ENCODE data around the gene SFXN5.
"Not testable (repeated sequence)": the region's sequence is repeated elsewhere in the genome, so short reads cannot be mapped to it uniquely, and the experiment has no call there.

Gene SFXN5

DNA sequence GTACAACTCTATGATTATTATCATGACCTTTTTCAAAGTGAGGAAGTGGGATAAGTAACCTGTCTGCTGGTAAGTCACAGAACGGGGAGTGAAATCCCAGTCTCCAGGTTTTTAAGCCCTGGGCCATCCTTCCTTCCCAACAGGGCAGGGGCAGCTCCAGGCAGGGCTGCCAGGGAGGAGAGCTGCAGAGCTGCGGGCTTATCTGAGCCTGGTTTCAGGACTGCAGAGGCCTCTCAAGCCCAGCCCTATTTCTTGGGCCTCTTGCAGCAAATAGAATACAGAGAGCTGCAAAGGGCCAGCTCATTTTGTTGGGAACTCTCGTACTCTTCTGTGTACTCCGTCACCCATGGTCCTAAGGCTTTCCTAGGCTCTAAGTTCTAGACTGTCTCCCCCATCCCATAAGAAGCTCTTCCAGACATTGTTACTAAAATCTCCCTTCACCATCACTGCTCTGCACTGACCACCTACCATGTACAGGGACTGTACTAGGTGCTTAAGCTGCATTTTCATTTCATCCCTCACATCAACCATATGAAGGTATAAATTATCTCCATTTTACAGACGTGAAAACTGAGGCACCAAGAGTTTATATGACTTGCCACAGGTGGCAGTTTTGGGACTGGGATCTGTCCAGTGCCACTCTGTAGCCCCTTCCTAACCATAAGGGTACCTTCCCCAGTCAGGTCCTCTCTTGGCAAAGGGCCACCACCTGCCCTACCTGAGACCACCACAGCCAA, 38.1 kb upstream of the SFXN5 start:
- H3K27ac Mint-ChIP-seq (ENCODE audit: low read depth), result no peak overlapping the region
- DNase-seq (ENCODE audit: low spot score in 2 of 2) (no peak), ATAC-seq (replicated peaks; ENCODE audit: extremely low read depth, poor library complexity, severe bottlenecking) (no peak)
- no peaks in the 10 kb centered on the region for H3K27me3 Mint-ChIP-seq
- H3K36me3 Mint-ChIP-seq (ENCODE audit: insufficient read depth), result peaks cover 5% of the 10 kb centered on the region
- H3K4me1 Mint-ChIP-seq, result peaks cover 49% of the 10 kb centered on the region
- no peak overlapping the region for H3K4me3 Mint-ChIP-seq
- no peaks in the 10 kb centered on the region for H3K9me3 Mint-ChIP-seq

GRCh38 chr2:73107211-73107926, 35.9 kb upstream of the SFXN5 start:
- Mint-ChIP-seq H3K36me3 (ENCODE audit: insufficient read depth) (peaks cover 1% of the 10 kb centered on the region), H3K4me1 (peaks cover 58% of the 10 kb centered on the region), H3K27ac (ENCODE audit: low read depth) (no peak overlapping the region), H3K9me3 (no peaks in the 10 kb centered on the region), H3K27me3 (no peaks in the 10 kb centered on the region), H3K4me3 (peak overlapping the region; percentile 8)
- DNase-seq (ENCODE audit: low spot score in 2 of 2) (no peak), ATAC-seq (replicated peaks; ENCODE audit: extremely low read depth, poor library complexity, severe bottlenecking) (peak; percentile 57)

- H3K36me3 Mint-ChIP-seq (ENCODE audit: insufficient read depth), result peaks cover 1% of the 10 kb centered on the region
- no peak for ATAC-seq (replicated peaks; ENCODE audit: extremely low read depth, poor library complexity, severe bottlenecking)
- no peak for DNase-seq (ENCODE audit: low spot score in 2 of 2)
- H3K4me1 Mint-ChIP-seq, result peaks cover 53% of the 10 kb centered on the region
- no peaks in the 10 kb centered on the region for H3K9me3 Mint-ChIP-seq
- no peak overlapping the region for H3K27ac Mint-ChIP-seq (ENCODE audit: low read depth)
- H3K27me3 Mint-ChIP-seq, result no peaks in the 10 kb centered on the region
- H3K4me3 Mint-ChIP-seq, result peak overlapping the region; percentile 8
Observed at GRCh38 chr2:73106791-73107190, 35.3 kb upstream of the SFXN5 start.

- DNase-seq (ENCODE audit: low spot score in 2 of 2) (no peak), ATAC-seq (replicated peaks; ENCODE audit: extremely low read depth, poor library complexity, severe bottlenecking) (no peak)
- H3K9me3 Mint-ChIP-seq, result no peaks in the 10 kb centered on the region
- H3K36me3 Mint-ChIP-seq (ENCODE audit: insufficient read depth), result no peaks in the 10 kb centered on the region
- peaks cover 43% of the 10 kb centered on the region for H3K4me1 Mint-ChIP-seq
- no peak overlapping the region for H3K27ac Mint-ChIP-seq (ENCODE audit: low read depth)
- no peaks in the 10 kb centered on the region for H3K27me3 Mint-ChIP-seq
- no peak overlapping the region for H3K4me3 Mint-ChIP-seq
Observed at GRCh38 chr2:73105511-73105971, 34.0 kb upstream of the SFXN5 start.

DNA sequence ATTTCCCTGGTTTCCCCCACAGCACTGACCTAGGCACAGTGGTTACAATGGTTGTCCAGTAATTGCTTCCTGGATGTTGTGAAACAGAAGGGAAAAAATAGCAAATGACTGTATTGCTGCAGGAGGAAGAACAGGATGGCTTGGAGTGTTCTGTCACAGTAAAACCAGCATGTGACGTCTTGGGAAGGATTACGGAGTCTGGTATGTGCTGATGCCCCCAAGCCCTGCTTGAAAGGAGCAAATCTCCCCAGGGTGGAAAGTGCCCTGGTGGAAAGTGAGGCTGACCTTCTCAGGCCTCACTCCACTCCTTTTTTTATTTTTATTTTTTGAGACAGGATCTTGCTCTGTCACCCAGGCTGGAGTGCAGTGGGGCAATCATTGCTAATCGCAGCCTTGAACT, 33.4 kb upstream of the SFXN5 start:
- no peak for ATAC-seq (replicated peaks; ENCODE audit: extremely low read depth, poor library complexity, severe bottlenecking)
- no peak overlapping the region for H3K27ac Mint-ChIP-seq (ENCODE audit: low read depth)

GRCh38 chr2:73103018-73103542, 31.6 kb upstream of the SFXN5 start:
- Mint-ChIP-seq H3K27me3 (no peaks in the 10 kb centered on the region), H3K27ac (ENCODE audit: low read depth) (no peak overlapping the region), H3K4me1 (peaks cover 29% of the 10 kb centered on the region), H3K9me3 (no peaks in the 10 kb centered on the region), H3K4me3 (no peak overlapping the region), H3K36me3 (ENCODE audit: insufficient read depth) (no peaks in the 10 kb centered on the region)
- DNase-seq (ENCODE audit: low spot score in 2 of 2), result no peak
- ATAC-seq (replicated peaks; ENCODE audit: extremely low read depth, poor library complexity, severe bottlenecking), result no peak

More for the DNA sequence above, 33.4 kb upstream of the SFXN5 start:
- no peak overlapping the region for H3K4me3 Mint-ChIP-seq
- no peaks in the 10 kb centered on the region for H3K27me3 Mint-ChIP-seq
- H3K9me3 Mint-ChIP-seq, result no peaks in the 10 kb centered on the region
- peaks cover 40% of the 10 kb centered on the region for H3K4me1 Mint-ChIP-seq
- no peak for DNase-seq (ENCODE audit: low spot score in 2 of 2)
- no peaks in the 10 kb centered on the region for H3K36me3 Mint-ChIP-seq (ENCODE audit: insufficient read depth)

DNA sequence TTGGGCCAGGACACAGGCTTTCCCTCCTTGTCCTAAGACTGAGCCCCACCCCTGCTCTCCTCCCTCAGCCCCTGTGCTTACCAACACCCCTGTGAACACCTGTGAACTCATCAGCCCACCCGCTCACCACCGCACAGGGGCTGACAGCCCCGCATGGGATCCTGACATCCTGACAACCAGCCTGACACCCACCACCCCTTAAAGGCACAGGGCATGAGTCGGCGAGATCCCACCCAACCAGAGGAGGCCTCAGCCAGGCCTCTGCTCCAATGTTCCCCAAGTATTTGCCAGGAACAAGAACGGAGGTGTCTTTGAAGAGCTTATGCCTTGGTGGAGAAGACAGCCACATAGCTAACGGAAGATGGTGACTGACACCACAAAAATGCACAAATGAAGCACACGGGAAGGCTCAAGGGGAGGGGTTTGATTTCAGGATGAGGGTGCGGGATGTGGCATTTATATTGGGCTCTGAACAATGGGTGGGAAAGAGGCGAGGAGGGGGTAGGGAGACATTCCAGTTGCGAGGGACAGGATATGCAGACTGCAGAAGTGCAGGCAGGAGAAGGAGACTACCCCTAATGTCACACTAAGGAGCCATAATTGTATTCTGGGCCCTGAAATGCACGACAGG, 30.2 kb upstream of the SFXN5 start:
- Mint-ChIP-seq H3K36me3 (ENCODE audit: insufficient read depth) (no peaks in the 10 kb centered on the region), H3K9me3 (no peaks in the 10 kb centered on the region), H3K27ac (ENCODE audit: low read depth) (no peak overlapping the region), H3K27me3 (no peaks in the 10 kb centered on the region), H3K4me1 (peaks cover 17% of the 10 kb centered on the region), H3K4me3 (no peak overlapping the region)
- DNase-seq (ENCODE audit: low spot score in 2 of 2) (no peak), ATAC-seq (replicated peaks; ENCODE audit: extremely low read depth, poor library complexity, severe bottlenecking) (no peak)

GRCh38 chr2:73100956-73101355, 29.4 kb upstream of the SFXN5 start:
- no peak overlapping the region for H3K4me3 Mint-ChIP-seq
- H3K27ac Mint-ChIP-seq (ENCODE audit: low read depth), result no peak overlapping the region
- H3K9me3 Mint-ChIP-seq, result no peaks in the 10 kb centered on the region
- DNase-seq (ENCODE audit: low spot score in 2 of 2) (no peak), ATAC-seq (replicated peaks; ENCODE audit: extremely low read depth, poor library complexity, severe bottlenecking) (no peak)
- H3K27me3 Mint-ChIP-seq, result no peaks in the 10 kb centered on the region
- H3K4me1 Mint-ChIP-seq, result peaks cover 18% of the 10 kb centered on the region
- no peaks in the 10 kb centered on the region for H3K36me3 Mint-ChIP-seq (ENCODE audit: insufficient read depth)

DNA sequence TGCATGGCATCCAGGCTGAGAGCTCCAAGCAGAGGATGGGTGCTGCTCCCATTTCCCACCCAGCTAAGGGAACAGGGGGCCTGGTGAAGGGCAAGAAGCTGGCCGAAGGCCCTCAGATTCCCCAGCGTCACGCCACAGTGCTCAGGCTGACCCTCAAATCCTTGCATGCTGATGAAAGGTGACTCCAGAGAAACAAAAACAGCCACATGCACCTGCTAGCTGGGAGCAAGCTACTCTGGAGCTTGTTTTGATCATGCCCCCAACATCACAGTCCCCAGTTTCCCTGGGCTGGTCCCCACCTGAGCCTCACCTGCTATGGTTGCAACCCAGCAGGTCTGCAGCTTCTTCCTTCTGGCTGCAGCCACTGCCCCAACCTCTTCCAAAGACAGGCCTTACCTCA, 28.0 kb upstream of the SFXN5 start:
- H3K36me3 Mint-ChIP-seq (ENCODE audit: insufficient read depth), result no peaks in the 10 kb centered on the region
- H3K27me3 Mint-ChIP-seq, result no peaks in the 10 kb centered on the region
- H3K4me1 Mint-ChIP-seq, result peaks cover 14% of the 10 kb centered on the region
- H3K4me3 Mint-ChIP-seq, result no peak overlapping the region
- H3K9me3 Mint-ChIP-seq, result no peaks in the 10 kb centered on the region
- no peak overlapping the region for H3K27ac Mint-ChIP-seq (ENCODE audit: low read depth)
- DNase-seq (ENCODE audit: low spot score in 2 of 2) (no peak), ATAC-seq (replicated peaks; ENCODE audit: extremely low read depth, poor library complexity, severe bottlenecking) (no peak)

DNA sequence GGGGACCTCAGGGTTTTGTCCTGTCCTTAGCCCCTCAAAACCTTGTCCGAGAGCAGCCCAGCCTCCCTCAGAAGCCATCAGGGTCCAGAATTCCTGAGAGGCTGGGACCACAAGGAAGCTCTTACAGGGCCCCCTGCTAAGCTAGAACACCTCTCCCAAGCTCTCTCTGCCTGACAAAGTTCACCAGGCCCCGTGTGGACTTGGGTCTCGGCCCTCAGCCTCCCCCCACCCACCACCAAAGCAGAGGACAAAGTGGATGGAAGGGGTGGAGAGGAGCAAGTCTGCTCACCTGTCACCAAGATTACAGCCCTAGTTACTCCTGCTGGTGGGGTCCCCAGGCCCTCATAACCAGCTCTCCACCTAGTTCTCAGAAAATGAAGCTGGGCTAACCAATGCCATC, 24.4 kb upstream of the SFXN5 start:
- H3K27me3 Mint-ChIP-seq, result no peaks in the 10 kb centered on the region
- H3K4me1 Mint-ChIP-seq, result peaks cover 16% of the 10 kb centered on the region

DNA sequence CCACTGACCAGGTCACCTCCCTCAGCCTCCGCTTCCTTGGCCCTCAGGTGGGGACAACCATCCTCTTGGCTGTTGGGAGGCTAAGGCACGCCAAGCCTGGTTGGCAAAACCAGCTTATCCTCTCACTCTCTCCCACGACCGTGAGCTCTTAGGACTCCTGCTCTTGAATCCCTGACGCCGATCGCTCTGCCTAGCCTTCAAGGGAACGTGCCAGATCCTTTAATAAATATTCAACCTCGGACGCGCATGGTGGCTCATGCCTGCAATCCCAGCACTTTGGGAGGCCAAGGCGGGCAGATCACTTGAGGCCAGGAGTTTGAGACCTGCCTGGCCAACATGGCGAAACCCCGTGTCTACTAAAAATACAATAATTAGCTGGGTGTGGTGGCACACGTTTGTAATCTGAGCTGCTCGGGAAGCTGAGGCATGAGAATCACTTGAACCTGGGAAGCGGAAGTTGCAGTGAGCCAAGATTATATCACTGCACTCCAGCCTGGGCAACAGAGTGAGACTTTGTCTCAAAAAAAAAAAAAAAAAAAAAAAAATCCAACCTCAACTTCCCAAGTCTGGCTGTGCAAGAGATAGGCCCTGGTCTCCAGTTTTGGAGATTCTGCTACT, 22.2 kb upstream of the SFXN5 start:
- ATAC-seq (replicated peaks; ENCODE audit: extremely low read depth, poor library complexity, severe bottlenecking); H3K4me3 Mint-ChIP-seq; H3K27me3 Mint-ChIP-seq; H3K9me3 Mint-ChIP-seq; H3K27ac Mint-ChIP-seq (ENCODE audit: low read depth); DNase-seq (ENCODE audit: low spot score in 2 of 2); H3K36me3 Mint-ChIP-seq (ENCODE audit: insufficient read depth): not testable (repeated sequence)
- H3K4me1 Mint-ChIP-seq, result peaks cover 16% of the 10 kb centered on the region

More for the DNA sequence above, 24.4 kb upstream of the SFXN5 start:
- no peak overlapping the region for H3K4me3 Mint-ChIP-seq
- no peak overlapping the region for H3K27ac Mint-ChIP-seq (ENCODE audit: low read depth)
- ATAC-seq (replicated peaks; ENCODE audit: extremely low read depth, poor library complexity, severe bottlenecking), result no peak
- H3K36me3 Mint-ChIP-seq (ENCODE audit: insufficient read depth), result no peaks in the 10 kb centered on the region
- H3K9me3 Mint-ChIP-seq, result no peaks in the 10 kb centered on the region
- no peak for DNase-seq (ENCODE audit: low spot score in 2 of 2)

DNA sequence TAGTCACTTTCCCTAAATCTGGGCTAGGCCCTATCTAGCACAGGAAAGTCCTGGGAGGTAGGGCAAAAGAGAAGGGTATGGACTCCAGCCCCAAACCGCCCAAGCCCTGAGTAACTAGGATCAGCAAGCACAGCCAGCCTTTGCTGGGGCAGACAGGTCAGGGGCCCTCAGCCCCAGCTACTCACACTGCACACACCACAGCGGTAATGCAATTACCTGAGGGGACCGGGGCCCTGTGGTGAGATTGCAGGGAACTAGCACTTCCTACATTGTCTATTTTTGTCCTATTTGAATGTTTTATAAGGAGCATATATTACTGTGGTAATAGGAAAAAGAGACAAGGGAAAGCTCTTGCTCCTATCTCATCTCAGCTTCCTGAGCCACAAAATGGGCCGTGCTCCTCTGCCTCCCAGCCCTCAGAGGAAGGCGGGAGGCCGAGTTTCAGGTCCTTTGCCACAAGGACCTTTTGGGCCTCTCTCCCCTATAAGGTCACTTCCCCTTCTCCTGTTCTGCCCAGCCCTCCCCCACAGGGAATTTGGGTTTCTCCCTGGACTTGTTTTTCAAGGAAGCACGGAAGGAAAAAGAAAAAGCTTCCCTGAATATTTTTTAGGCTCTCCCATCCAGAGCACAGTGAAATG, 20.8 kb upstream of the SFXN5 start:
- Mint-ChIP-seq H3K36me3 (ENCODE audit: insufficient read depth) (no peaks in the 10 kb centered on the region), H3K27ac (ENCODE audit: low read depth) (no peak overlapping the region), H3K4me1 (peaks cover 16% of the 10 kb centered on the region), H3K4me3 (no peak overlapping the region), H3K9me3 (no peaks in the 10 kb centered on the region), H3K27me3 (no peaks in the 10 kb centered on the region)
- DNase-seq (ENCODE audit: low spot score in 2 of 2), result no peak
- ATAC-seq (replicated peaks; ENCODE audit: extremely low read depth, poor library complexity, severe bottlenecking), result no peak
